ENCODE data around the gene LRCH1.

Gene LRCH1

DNA sequence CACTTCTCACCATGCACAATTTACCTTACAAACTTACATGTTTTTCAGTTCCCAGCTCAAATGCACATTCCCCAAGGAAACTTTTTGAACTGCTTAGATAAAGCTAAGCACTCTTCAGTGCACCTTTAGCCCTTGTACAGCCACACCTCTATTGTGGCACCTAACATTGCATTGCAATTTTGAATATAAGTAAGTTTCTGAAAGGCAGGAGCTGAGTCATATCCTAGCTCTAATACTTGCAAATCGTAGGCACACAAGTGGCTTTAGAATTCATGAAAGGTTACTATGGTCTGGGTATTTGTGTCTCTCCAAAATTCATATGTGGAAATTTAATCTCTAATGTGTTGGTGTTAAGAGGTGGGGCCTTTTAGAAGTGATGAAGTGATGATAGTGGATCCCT is 248.9 kb downstream of the LRCH1 start:
- ATAC-seq (ENCODE audit: insufficient read depth, low read depth) (no peak), DNase-seq (no peak)
- no peak overlapping the region for H3K27ac ChIP-seq (ENCODE audit: low read length)
- no peaks in the 10 kb centered on the region for H4K20me1 ChIP-seq (ENCODE audit: insufficient read depth, low read length)
- no peaks in the 10 kb centered on the region for H3K9me3 ChIP-seq (ENCODE audit: insufficient read depth, low read length, severe bottlenecking)
- H3K9ac ChIP-seq (ENCODE audit: low read depth, low read length): no peak overlapping the region
- H3K4me1 ChIP-seq (ENCODE audit: insufficient read depth, low read length): peaks cover 12% of the 10 kb centered on the region
- no peaks in the 10 kb centered on the region; the same call in 1 of the 2 replicates for H3K36me3 ChIP-seq (ENCODE audit: insufficient read depth, low read length)
- H3K79me2 ChIP-seq (ENCODE audit: insufficient read depth, low read length): peaks cover 4% of the 10 kb centered on the region
- no peak overlapping the region for H2AFZ ChIP-seq (ENCODE audit: low read depth, low read length)
- H3K4me2 ChIP-seq (ENCODE audit: insufficient read depth, low read length): no peak overlapping the region
- peaks cover 2% of the 10 kb centered on the region for H3K27me3 ChIP-seq (ENCODE audit: insufficient read depth, low read length, poor library complexity)
- H3K4me3 ChIP-seq (ENCODE audit: low read depth in 1 of 2, low read length in 2 of 2): no peak overlapping the region
- TF ChIP-seq, protein P1, sequence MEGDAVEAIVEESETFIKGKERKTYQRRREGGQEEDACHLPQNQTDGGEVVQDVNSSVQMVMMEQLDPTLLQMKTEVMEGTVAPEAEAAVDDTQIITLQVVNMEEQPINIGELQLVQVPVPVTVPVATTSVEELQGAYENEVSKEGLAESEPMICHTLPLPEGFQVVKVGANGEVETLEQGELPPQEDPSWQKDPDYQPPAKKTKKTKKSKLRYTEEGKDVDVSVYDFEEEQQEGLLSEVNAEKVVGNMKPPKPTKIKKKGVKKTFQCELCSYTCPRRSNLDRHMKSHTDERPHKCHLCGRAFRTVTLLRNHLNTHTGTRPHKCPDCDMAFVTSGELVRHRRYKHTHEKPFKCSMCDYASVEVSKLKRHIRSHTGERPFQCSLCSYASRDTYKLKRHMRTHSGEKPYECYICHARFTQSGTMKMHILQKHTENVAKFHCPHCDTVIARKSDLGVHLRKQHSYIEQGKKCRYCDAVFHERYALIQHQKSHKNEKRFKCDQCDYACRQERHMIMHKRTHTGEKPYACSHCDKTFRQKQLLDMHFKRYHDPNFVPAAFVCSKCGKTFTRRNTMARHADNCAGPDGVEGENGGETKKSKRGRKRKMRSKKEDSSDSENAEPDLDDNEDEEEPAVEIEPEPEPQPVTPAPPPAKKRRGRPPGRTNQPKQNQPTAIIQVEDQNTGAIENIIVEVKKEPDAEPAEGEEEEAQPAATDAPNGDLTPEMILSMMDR (IDR thresholded peaks at IDR 0.05; ENCODE audit: borderline replicate concordance, extremely low read depth, low read length, poor library complexity, severe bottlenecking): no peak
- no peak for TF ChIP-seq EZH2 (IDR thresholded peaks at IDR 0.05; ENCODE audit: borderline replicate concordance, low read depth, low read length, severe bottlenecking)
